MCF 10A (cell line): Measurements from ENCODE around the gene SPATA3. TPM values are rescaled to one million over a fixed set of nuclear protein-coding genes. Genes with fewer than 3 reads are reported as not detected.
A peak's percentile ranks its signal among the peaks of the same experiment; 100 is the strongest.

Experiments used
- BruUV-seq: library from RNA; stranded (reverse); fragments of 400-500 nt; replicated peaks from 2 replicates; lab custom pipeline; 2021; lab: Mats Ljungman, UMichigan
- CTCF ChIA-PET: fragments of 300-600 bp; sonication (Branson Sonifier 250); formaldehyde crosslinking; extraction: SDS; loops from one replicate; lab custom pipeline; 2021; ENCODE audit warnings: antibody characterized with exemption, inconsistent platforms; lab: Yijun Ruan, JAX
- POLR2A ChIA-PET: fragments of 300-600, 350-650 bp; sonication (Branson Sonifier 250); formaldehyde crosslinking; extraction: SDS; loops from one replicate; lab custom pipeline; 2020; ENCODE audit warnings: antibody characterized with exemption, inconsistent platforms; lab: Yijun Ruan, JAX
- DNase-seq: peaks from one replicate; pipeline ENCODE4 v3.0.0-alpha.2; 2018; ENCODE audit not compliant: unreplicated experiment
- H3K27ac Mint-ChIP-seq: one replicate; pipeline ENCODE4 v1.8.0; 2022; ENCODE audit warnings: mild to moderate bottlenecking, low read depth, mixed read lengths; ENCODE audit not compliant: unreplicated experiment
- H3K27me3 Mint-ChIP-seq: one replicate; pipeline ENCODE4 v1.8.0; 2022; ENCODE audit warnings: mixed read lengths; ENCODE audit not compliant: insufficient read depth, unreplicated experiment
- H3K36me3 Mint-ChIP-seq: one replicate; pipeline ENCODE4 v1.8.0; 2022; ENCODE audit warnings: mild to moderate bottlenecking, moderate library complexity, mixed read lengths; ENCODE audit not compliant: insufficient read depth, unreplicated experiment
- H3K4me1 Mint-ChIP-seq: one replicate; pipeline ENCODE4 v1.8.0; 2022; ENCODE audit warnings: mixed read lengths; ENCODE audit not compliant: insufficient read depth, unreplicated experiment
- H3K4me3 Mint-ChIP-seq: one replicate; pipeline ENCODE4 v1.8.0; 2022; ENCODE audit warnings: mild to moderate bottlenecking, moderate library complexity, mixed read lengths; ENCODE audit not compliant: unreplicated experiment
- H3K9me3 Mint-ChIP-seq: one replicate; pipeline ENCODE4 v1.8.0; 2022; ENCODE audit warnings: mixed read lengths; ENCODE audit not compliant: unreplicated experiment
- intact Hi-C: fragments of 100-400 bp; cut with micrococcal nuclease; formaldehyde crosslinking; loops from 2 replicates; pipeline ENCODE4 v1.14.1; 2022
- total RNA-seq: library from RNA; stranded (reverse); gene quantifications from 2 replicates; pipeline ENCODE4 v1.2.3, GENCODE V29; 2022
- TF ChIP-seq, protein P1 (sequence below): fragments of 200-600 bp; IDR thresholded peaks from one replicate; pipeline ENCODE4 v1.8.0; 2022; ENCODE audit warnings: antibody characterized with exemption, mild to moderate bottlenecking; ENCODE audit not compliant: unreplicated experiment

The SPATA3 gene
- total RNA-seq, 1 experiment from 2014 or later: not detected

DNA sequence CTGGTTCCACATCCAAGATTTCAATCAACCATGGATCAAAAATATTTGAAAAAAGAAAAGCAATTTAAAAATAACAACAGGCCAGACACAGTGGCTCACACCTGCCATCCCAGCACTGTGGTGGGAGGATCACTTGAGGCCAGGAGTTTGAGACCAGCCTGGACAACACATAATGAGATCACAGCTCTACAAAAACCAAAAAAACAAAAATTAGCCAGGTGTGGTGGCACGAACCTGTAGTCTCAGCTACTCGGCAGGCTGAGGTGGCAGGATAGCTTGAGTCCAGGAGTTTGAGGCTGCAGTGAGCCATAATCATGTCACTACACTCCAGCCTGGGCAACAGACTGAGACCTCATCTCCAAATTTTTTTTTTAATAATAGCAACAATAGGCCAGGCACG, 13.4 kb upstream of the SPATA3 start:
- H3K4me1 Mint-ChIP-seq: no peaks in the 10 kb centered on the region
- no peak overlapping the region for H3K27ac Mint-ChIP-seq
- TF ChIP-seq, protein P1, sequence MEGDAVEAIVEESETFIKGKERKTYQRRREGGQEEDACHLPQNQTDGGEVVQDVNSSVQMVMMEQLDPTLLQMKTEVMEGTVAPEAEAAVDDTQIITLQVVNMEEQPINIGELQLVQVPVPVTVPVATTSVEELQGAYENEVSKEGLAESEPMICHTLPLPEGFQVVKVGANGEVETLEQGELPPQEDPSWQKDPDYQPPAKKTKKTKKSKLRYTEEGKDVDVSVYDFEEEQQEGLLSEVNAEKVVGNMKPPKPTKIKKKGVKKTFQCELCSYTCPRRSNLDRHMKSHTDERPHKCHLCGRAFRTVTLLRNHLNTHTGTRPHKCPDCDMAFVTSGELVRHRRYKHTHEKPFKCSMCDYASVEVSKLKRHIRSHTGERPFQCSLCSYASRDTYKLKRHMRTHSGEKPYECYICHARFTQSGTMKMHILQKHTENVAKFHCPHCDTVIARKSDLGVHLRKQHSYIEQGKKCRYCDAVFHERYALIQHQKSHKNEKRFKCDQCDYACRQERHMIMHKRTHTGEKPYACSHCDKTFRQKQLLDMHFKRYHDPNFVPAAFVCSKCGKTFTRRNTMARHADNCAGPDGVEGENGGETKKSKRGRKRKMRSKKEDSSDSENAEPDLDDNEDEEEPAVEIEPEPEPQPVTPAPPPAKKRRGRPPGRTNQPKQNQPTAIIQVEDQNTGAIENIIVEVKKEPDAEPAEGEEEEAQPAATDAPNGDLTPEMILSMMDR: no peak
- H3K4me3 Mint-ChIP-seq: no peak overlapping the region
- DNase-seq: no peak
- no peaks in the 10 kb centered on the region for H3K36me3 Mint-ChIP-seq
- ChIA-PET CTCF (interaction anchor here (0.6 to 7.3 kb wide), 5 partner anchors 11 to 388 kb away, joined by 3 to 76 read pairs (median 3); no protein-coding TSS in a partner anchor), POLR2A (interaction anchor here (0.7 kb wide), 2 partner anchors 48 to 1422 kb away, joined by 3 read pairs; no protein-coding TSS in a partner anchor)
- intact Hi-C loops: no loop called here
- H3K9me3 Mint-ChIP-seq: no peaks in the 10 kb centered on the region
- BruUV-seq: no TSS peak
- peaks cover 8% of the 10 kb centered on the region for H3K27me3 Mint-ChIP-seq

DNA sequence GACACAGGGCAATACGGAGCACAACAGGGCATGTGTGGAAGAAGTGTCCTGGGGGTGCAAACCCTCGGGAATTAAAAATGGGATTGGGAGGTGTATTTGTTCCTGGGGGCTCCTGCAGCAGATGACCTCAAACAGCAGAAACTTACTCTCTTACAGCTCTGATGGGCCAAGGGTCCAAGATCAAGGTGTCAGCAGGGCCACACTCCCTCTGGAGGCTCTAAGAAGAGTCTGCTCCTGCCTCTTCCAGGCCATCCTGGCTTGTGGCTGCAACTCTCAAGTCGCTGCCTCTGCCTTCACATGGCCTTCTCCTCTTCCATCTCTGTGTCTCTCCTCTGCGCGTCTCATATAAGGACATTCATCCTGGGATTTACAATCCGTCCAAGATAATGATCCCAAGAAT, 12.4 kb upstream of the SPATA3 start:
- ChIA-PET CTCF (interaction anchor here (0.9 to 7.3 kb wide), 4 partner anchors 10 to 160 kb away, joined by 3 to 93 read pairs (median 40); no protein-coding TSS in a partner anchor), POLR2A (interaction anchor here (0.7 kb wide), 1 partner anchor 11 kb away, joined by 3 read pairs; no protein-coding TSS in a partner anchor)
- Mint-ChIP-seq H3K27me3 (no peaks in the 10 kb centered on the region), H3K9me3 (no peaks in the 10 kb centered on the region), H3K4me3 (no peak overlapping the region), H3K4me1 (no peaks in the 10 kb centered on the region), H3K27ac (no peak overlapping the region), H3K36me3 (no peaks in the 10 kb centered on the region)
- TF ChIP-seq, protein P1: no peak
- no peak for DNase-seq
- intact Hi-C loops: no loop called here
- BruUV-seq: no TSS peak

DNA sequence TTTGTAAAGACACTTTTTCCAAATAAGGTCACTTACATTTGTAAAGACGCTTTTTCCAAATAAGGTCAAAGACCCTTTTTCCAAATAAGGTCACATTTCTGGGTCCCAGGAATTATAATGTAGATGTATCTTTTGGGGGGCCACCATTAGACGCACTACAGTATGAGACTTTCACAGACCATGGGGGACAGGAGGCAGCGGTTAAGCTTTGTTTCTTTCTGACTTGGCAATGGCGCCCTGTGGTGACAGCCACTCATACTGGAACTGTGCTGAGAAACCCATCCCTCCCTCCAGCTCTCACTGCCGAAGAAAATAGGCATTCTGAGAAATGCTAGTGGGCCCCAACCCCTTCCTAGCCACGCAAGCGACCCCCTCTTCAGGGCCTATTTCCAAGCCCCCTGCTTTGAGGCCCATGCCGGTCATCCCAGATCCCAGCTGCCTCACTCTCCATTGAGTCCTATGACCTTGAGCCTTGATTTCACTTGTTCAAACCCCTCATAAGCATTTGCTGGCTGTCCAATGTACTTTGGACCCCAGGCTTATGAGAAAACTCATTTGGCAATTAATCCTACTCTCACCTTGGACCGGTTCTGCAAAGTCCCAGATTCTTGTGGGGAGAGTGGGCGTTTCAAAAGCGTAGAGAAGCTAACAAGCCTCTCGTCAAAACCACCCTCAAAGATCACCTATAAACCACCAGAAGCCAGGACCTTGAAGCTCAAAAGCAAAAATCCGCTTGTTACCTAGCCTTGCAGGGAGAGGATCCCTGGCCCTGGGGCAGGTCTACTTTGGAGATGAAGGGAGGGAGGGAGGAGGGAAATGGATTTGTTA, 11.3 kb upstream of the SPATA3 start:
- DNase-seq: no peak
- ChIA-PET POLR2A (no interaction called here), CTCF (interaction anchor here (0.5 to 7.3 kb wide), 6 partner anchors 68 to 1062 kb away, joined by 3 to 93 read pairs (median 4); no protein-coding TSS in a partner anchor)
- intact Hi-C loops: no loop called here
- Mint-ChIP-seq H3K36me3 (no peaks in the 10 kb centered on the region), H3K9me3 (no peaks in the 10 kb centered on the region), H3K4me1 (no peaks in the 10 kb centered on the region), H3K4me3 (no peak overlapping the region), H3K27me3 (no peaks in the 10 kb centered on the region), H3K27ac (no peak overlapping the region)
- no TSS peak for BruUV-seq
- TF ChIP-seq, protein P1: no peak

DNA sequence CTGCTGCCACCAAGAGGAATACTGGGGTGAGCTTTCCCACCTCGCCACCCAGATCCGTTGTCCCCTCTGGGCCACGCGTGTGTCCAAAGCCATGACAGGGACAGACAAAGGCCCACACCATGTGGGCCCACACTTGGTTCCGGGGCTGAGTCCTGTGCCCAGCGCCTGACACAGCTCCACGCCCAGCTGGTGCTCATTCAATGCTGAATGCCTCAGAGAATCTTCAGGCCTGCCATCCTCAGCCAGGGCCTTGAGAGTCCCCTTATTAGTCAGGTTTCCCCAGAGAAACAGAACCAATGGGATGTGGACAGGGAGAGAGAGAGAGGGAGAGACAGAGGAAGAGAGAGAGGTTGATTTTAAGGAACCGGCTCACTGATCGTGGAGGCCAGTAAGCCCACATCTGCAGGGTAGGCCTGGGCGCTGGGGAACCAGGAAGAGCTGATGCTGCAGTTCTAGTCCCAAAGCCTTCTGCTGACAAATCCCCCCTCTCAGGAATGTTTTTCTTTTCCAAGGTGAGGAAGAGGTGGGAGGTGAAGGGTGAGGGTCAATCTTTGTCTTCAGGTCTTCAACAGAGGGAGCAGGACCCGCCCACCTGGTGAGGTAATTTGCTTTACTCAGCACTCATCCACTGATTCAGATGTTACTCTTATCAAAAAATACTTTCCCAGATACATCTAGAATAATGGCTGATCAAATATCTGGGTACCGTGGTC, 10.2 kb upstream of the SPATA3 start:
- ChIA-PET CTCF (interaction anchor here (0.5 to 7.3 kb wide), 4 partner anchors 39 to 162 kb away, joined by 3 to 93 read pairs (median 42); no protein-coding TSS in a partner anchor), POLR2A (no interaction called here)
- no TSS peak for BruUV-seq
- Mint-ChIP-seq H3K4me1 (no peaks in the 10 kb centered on the region), H3K36me3 (no peaks in the 10 kb centered on the region), H3K9me3 (no peaks in the 10 kb centered on the region), H3K27ac (no peak overlapping the region), H3K27me3 (no peaks in the 10 kb centered on the region), H3K4me3 (peak overlapping the region; percentile 28)
- DNase-seq: no peak
- TF ChIP-seq, protein P1: no peak
- intact Hi-C loops: no loop called here
